Measurements from ENCODE around the gene BAD. TPM values are rescaled to one million over a fixed set of nuclear protein-coding genes. Genes with fewer than 3 reads are reported as not detected.

Gene BAD
- total and polyA plus RNA-seq, 2 of the 13 experiments (the other 11 are each of a cell fraction or from before 2014, with no cell fraction given) = 17.9 to 28.5 TPM

DNA sequence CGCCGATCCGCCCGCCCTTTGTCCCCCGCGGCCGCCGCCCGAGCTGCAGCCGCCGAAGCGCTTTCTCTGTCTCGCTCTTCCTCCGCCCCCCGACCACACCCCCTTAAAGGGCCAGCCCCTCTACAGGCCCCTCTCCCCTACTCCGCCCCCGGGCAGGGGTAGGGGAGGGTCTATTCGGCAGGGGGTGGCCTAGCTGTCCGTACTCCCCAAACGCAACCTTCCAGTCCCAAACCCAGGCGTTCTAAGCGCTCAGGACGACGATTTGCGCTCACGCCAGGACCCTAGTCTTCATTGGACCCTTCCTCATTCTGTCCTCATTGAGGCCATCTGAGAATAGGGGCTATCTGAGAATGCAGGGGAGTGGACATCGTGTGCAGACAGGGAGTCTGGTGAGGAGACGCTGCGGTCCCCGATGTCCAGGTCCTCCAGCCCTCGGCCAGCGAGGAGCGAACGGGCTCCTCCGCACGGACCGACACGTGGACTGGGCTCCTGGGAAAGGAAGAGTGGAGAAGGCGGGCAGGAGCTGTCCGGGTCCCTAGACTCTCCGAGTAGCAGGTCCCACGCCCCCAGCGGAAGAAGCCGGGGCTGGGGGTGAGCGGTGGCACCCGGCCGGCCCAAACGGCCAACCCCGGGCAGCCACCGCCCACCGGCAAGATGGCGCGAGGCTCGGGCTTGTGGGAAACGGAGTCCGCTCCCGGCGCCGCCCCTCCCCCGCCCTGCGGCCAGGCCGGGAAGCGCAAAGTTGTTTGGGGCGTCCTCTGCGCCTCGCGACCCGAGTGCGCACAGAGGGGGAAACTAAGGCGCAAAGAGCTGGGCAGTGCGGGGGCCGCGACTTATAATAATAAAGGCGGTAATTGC lies 37.4 kb downstream of the BAD start, which contains the start of gene PPP1R14B (continued):
- peak; percentile 28; the same call in 1 of the 2 replicates for TF ChIP-seq FOXK1 (CRISPR knock-in tag; IDR thresholded peaks at IDR 0.05; ENCODE audit: borderline replicate concordance, low read depth)
- no peak for TF ChIP-seq SOX5 (CRISPR knock-in tag; IDR thresholded peaks at IDR 0.05; ENCODE audit: borderline replicate concordance)
- peak; percentile 17; the same call in 1 of the 2 replicates for TF ChIP-seq GATAD2A (CRISPR knock-in tag; IDR thresholded peaks at IDR 0.05)
- TF ChIP-seq ZNF713 (CRISPR knock-in tag; IDR thresholded peaks at IDR 0.05) = 0 out of 2 replicates have a peak, but pooled peaks have one; percentile 33
- TF ChIP-seq GMEB1 (CRISPR knock-in tag; IDR thresholded peaks at IDR 0.05; ENCODE audit: borderline replicate concordance) = peak; percentile 64; the same call in 1 of the 2 replicates
- 0 out of 2 replicates have a peak, but pooled peaks have one; percentile 10 for TF ChIP-seq KDM4B (CRISPR knock-in tag; IDR thresholded peaks at IDR 0.05)
- TF ChIP-seq RFXANK (CRISPR knock-in tag; IDR thresholded peaks at IDR 0.05) = no peak
- TF ChIP-seq ZNF432 (CRISPR knock-in tag; IDR thresholded peaks at IDR 0.05; ENCODE audit: borderline replicate concordance) = 0 out of 2 replicates have a peak, but pooled peaks have one; percentile 19
- peak; percentile 89 for TF ChIP-seq ARNT2 (CRISPR knock-in tag; IDR thresholded peaks at IDR 0.05; ENCODE audit: low read depth)
- peak; percentile 82 for TF ChIP-seq ZGPAT (CRISPR knock-in tag; IDR thresholded peaks at IDR 0.05)
- TF ChIP-seq, protein P1, sequence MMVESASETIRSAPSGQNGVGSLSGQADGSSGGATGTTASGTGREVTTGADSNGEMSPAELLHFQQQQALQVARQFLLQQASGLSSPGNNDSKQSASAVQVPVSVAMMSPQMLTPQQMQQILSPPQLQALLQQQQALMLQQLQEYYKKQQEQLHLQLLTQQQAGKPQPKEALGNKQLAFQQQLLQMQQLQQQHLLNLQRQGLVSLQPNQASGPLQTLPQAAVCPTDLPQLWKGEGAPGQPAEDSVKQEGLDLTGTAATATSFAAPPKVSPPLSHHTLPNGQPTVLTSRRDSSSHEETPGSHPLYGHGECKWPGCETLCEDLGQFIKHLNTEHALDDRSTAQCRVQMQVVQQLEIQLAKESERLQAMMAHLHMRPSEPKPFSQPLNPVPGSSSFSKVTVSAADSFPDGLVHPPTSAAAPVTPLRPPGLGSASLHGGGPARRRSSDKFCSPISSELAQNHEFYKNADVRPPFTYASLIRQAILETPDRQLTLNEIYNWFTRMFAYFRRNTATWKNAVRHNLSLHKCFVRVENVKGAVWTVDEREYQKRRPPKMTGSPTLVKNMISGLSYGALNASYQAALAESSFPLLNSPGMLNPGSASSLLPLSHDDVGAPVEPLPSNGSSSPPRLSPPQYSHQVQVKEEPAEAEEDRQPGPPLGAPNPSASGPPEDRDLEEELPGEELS (CRISPR knock-in tag; IDR thresholded peaks at IDR 0.05) = no peak
- TF ChIP-seq, protein P2, sequence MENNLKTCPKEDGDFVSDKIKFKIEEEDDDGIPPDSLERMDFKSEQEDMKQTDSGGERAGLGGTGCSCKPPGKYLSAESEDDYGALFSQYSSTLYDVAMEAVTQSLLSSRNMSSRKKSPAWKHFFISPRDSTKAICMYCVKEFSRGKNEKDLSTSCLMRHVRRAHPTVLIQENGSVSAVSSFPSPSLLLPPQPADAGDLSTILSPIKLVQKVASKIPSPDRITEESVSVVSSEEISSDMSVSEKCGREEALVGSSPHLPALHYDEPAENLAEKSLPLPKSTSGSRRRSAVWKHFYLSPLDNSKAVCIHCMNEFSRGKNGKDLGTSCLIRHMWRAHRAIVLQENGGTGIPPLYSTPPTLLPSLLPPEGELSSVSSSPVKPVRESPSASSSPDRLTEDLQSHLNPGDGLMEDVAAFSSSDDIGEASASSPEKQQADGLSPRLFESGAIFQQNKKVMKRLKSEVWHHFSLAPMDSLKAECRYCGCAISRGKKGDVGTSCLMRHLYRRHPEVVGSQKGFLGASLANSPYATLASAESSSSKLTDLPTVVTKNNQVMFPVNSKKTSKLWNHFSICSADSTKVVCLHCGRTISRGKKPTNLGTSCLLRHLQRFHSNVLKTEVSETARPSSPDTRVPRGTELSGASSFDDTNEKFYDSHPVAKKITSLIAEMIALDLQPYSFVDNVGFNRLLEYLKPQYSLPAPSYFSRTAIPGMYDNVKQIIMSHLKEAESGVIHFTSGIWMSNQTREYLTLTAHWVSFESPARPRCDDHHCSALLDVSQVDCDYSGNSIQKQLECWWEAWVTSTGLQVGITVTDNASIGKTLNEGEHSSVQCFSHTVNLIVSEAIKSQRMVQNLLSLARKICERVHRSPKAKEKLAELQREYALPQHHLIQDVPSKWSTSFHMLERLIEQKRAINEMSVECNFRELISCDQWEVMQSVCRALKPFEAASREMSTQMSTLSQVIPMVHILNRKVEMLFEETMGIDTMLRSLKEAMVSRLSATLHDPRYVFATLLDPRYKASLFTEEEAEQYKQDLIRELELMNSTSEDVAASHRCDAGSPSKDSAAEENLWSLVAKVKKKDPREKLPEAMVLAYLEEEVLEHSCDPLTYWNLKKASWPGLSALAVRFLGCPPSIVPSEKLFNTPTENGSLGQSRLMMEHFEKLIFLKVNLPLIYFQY (CRISPR knock-in tag; IDR thresholded peaks at IDR 0.05; ENCODE audit: borderline replicate concordance) = peak; percentile 82; the same call in 1 of the 2 replicates
- peak; percentile 35; the same call in 1 of the 2 replicates for TF ChIP-seq ZNF552 (CRISPR knock-in tag; IDR thresholded peaks at IDR 0.05; ENCODE audit: borderline replicate concordance)
- peak; percentile 50 for TF ChIP-seq PHF21A (CRISPR knock-in tag; IDR thresholded peaks at IDR 0.05)
- TF ChIP-seq POLR2G (IDR thresholded peaks at IDR 0.05; ENCODE audit: low read depth, low read length) = peak; percentile 78
- peak; percentile 77 for TF ChIP-seq AGO2 (optimal IDR thresholded peaks at IDR 0.05; ENCODE audit: low read depth, low read length)
- TF ChIP-seq ZSCAN9 (CRISPR knock-in tag; IDR thresholded peaks at IDR 0.05; ENCODE audit: borderline replicate concordance) = no peak
